Anterior cingulate cortex (tissue), 58 donors: ENCODE data around the gene HACD2.
"Not testable (repeated sequence)": the region's sequence is repeated elsewhere in the genome, so short reads cannot be mapped to it uniquely, and the experiment has no call there.

ENCODE experiments used
- DNase-seq, 58 donors: peaks; one replicate each; lab custom pipeline; 2025; lab: John Stamatoyannopoulos, UW

Gene HACD2

DNA sequence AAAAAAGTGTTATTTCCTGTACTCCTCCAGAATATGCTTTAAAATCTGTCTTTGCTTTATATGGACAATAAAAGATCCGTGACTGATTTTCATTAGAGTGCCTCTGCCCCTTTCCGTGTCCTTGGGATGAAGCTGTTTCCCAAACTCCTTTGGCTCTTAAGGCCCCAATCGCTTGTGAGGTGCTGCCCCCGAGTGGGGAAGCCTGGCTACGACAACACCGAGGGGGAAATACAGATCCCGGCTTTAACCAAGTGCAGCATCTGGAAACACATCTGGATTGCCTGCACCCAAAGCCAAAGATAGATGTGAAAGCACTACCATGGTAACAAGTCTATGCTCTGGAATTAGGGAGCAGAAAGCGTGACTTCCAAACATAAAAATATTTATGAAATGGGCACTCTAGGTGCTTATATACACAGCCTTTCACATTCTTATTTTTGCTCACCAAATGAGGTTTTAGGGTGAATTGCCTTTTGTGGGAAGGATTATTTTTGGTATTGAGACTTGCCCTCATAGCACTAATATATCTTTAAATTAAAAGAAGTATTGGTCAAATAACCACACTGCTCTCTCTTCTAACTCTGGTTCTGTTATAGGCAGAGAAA lies 95.4 kb downstream of the HACD2 start:
- peak in 54 of 58 donors; percentile 4 to 82 (median 46) for DNase-seq

DNA sequence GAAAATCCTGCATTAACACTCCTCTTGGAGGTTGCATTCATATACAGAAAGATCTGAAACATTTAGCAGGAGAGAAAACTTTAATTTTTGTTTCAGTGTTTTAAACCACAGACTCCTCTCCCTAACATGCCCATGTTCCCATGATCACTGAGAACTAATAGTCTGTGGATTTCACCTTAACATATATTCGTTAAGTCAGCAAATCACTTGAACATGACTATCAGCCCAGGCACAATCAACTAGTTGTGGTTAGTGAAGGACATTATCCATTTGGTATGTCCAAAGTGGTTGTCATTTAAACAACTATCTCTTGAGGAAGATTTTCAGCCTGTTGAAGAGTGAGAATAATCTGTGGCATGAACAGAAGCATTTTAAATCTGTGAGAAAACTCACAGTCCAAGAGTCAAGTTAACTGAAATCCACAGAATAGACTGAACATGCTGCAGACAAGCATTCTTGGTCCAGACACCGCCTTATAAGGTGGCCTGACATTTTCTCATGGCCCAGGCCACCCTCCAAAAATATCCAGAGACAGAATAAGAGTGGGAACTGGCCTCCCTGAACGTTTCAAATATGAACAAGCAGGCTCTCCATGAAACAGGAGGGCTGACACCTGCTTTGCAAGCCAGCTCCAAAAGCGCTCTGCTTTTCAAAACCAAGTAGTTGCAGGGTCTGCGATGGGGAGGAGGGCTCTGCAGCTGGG lies 96.1 kb downstream of the HACD2 start:
- DNase-seq, result no peak

DNA sequence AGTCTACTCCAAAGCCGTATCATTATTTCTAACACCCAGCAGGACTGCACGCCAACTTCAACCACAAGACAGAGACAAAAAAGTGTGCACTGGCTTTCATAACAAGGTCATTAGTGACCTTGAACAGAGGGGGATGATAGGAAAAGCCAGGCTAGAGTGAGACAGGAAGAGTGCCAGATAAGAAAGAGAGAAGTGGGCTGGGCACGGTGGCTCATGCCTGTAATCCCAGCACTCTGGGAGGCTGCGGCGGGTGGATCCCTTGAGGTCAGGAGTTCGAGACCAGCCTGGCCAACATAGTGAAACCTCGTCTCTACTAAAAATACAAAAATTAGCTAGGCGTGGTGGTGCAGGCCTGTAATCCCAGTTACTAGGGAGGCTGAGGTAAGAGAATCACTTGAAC lies 97.8 kb downstream of the HACD2 start:
- DNase-seq, result not testable (repeated sequence)

DNA sequence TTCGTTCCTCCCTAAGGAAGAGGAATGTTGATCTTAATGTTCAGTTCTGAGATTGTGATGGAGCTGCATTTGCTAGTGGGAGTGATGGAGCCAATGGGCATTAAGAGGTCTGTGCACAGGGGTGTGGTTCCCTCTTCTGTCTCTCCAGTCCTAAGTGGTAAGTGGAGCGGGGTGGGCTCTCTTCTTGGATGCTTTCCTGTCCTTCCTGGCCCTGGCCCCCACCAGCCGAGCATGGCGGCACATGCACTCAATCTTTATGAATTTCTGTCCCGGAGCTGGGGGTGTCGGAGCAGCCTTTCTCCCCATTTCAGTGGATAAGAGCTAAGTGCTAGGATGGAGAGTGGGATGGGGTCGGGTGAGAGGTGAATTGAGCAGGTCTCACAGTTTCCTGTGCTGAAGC lies 98.4 kb downstream of the HACD2 start:
- no peak for DNase-seq

DNA sequence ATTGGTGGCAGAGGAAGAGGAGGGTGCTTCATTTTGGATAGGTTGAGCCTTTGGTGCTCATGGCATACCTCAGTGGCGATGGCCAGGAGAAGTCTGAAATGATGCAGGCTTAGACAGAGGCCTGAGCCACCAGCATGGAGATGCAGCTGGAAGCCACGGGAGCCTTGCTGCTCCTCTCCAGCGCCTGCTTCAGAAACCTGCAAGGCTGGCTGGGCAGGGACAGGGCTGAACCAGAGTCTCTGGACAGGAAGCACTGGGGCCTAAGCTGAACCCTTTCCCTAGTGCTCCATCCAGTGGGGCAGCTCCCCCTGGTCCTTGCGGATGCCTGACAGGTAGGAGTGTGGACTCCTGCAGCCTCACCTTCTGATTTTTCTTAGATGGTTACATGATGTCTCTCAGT lies 99.3 kb downstream of the HACD2 start:
- DNase-seq, result no peak

DNA sequence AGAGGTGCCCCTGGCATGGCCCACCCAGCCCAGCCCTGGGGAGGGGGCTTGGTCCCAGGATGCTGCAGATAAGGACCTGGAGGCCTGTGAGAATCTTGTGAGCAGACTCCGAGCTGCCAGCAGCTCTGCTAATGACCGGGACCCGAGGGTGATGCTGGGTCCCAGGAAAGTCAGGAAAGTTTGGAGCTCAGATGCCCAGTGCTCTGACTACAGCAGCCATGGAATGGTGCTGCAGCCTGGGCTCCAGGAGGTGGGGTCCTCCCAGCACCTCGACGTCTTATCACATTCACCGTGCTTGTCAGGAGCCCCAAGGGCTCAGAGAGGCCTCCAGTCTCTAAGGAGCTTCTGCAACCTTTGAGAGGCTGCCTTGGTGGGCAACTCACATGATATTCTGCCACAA lies 101.7 kb downstream of the HACD2 start:
- DNase-seq, result no peak

DNA sequence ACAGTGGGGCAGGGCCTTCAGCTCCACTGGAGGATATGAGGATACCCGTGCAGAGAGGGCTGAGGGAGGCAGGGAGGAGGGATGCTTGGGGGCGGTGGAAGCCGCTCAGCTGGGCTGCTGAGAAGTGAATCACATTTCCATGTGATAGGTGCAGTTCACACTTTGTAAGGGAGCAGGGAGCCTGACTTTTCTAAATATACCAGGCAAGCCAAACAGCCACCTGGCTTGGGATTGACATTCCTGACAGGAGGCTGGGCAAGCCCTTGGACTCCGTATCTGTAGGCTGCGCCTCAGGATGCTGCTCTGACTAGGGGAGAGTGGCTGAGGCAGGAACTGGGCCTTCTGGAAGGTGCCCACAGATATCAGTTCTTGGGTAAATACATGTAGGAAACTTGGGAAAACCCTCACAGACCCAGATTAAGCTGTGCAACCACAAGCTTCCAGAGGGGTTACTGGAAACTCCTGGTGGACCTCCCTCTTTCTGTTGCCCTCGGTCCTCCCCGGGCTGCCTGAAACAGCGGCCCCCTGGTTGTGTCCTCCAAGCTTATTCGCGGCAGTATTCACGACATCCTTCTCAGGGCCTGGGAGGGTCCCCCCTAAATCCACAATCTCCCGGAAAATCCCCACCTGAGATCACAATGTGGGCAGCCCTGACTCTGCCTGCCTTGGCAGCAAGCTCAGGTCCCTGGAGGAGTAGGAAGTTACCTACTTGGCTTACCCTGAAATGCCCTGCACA lies 103.0 kb downstream of the HACD2 start:
- DNase-seq, result peak in 8 of 58 donors; percentile 2 to 50 (median 6)

DNA sequence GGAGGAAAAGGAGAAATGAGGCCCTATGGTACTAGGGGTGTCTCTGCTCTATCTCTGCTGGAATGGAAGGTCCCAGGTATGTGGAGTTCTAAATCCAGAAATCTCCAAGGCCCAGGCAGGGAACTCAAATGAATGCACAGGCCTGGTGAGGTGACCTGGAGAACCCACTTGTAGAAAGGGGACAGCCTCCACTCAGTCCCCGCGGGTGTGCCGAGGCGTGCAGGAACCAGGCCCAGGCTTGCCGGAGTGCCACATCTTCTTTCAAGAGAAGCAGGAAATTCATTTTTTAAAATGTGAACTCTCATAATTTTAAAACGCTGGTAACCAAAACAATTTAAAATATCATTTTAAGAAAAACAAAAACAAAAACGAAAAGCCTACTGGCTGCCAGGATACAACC lies 103.8 kb downstream of the HACD2 start:
- DNase-seq, result no peak

DNA sequence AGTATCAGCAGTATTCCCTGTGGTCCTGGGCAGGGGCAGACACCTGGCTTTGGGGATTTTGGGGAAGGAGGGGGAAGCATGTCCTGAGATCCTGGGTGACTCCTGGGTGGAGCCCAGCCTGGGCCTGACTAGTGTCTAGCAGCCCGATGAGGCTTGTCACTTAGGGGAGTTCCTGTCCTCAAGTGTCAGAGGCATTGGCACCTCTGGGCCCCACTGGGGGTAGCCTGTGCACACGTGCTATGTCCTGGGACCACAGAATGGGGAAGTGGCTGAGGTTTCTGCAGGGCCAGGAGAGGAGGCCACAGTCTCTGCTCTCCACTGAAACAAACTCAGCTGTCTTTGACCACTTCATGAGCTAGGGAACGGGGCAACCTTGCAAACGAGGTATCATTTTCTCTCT lies 104.4 kb downstream of the HACD2 start:
- no peak for DNase-seq

DNA sequence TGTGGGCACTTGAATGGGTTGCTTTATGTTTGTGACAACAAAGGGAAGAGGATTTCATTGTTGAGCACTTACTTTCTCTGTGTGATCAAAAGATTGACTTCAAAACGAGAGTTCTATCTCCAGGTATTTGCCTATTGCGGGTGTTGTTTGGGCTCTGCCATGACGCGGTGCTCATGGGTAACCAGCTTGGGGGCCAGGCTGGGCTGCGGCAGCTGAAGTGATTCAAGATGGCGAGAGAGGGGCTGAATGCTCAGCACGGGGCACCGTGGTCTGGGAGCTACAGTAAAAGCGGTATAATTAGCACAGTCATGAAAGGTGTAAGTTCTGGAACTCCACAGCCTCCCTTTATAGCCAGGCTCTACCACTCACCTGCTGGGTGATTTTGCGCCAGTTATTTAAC lies 105.0 kb downstream of the HACD2 start:
- no peak for DNase-seq

DNA sequence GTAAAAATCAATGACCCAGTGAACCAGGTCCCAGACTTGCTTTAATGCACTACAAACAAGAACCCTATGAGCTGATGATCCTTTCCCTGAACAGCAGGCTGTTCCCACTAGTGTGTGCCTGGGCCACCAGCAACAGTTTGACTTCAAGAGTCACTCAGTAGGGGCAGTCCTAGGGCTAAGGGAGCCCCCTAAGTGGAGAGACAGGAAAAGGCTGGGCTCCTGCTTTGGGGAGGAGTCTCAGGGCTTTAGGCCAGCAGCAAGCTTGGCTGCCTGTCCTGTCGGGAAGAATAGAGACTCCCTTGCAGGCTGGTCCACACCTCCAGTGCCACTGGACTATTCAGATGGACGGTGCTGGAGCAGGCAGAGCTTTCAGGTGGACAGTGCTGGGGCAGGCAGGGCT lies 106.5 kb downstream of the HACD2 start:
- DNase-seq, result no peak

DNA sequence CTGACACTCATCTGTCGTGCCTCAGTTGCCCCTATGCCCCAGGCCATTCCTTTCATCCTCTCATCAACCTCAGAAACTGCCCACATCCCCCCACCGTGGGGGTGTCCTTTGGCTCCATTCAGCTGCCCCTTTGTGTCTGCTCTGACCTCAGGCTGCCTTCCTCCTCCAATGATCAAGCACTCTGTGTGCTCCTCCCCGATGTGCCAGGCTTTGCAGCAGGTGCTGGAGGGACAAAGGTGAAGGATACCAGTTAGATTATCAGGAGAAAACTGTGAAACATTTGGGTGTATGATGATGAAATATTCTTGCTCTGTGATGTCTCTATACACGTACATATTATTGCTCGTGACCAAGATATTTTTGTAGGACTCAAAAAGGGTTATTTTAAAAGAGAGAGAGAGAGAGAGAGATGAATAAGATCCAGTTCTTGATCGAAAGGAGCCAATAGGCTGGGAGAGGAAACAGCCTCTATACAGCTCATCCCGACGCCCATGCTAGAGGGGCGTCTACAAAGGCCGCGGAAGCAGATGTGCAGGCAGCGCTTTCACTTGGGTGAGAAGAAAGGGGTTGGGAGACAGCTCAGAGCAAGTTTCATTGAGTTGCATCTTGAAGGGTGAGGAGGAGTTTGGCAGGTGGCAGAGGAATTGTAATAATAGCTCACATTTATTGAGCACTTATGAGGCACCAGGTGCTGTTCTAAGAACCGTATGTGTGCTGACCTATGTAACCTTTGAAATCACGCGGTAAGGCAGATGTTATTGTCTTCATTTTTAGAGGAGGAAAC lies 107.7 kb downstream of the HACD2 start:
- peak in 1 of 58 donors; percentile 35 for DNase-seq

DNA sequence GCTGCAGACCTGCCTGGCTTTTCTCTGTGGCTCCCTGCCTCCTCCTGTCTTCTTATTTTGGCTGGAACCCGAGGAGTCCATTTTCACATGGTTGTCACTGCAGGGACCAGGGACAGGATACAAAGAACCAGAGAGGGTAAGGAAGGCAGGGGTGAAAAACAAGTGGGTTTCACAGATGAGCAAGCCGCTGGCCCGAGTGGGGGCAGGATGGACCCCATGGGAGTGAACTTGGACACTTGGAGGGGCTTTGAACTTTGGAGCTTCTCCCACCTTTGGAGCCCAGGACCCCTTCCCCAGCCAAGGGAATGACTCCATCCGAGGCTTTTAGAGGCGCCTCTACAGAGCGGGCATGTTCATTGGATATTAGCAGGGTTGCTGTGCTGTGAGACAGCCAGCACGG lies 109.1 kb downstream of the HACD2 start:
- no peak for DNase-seq

DNA sequence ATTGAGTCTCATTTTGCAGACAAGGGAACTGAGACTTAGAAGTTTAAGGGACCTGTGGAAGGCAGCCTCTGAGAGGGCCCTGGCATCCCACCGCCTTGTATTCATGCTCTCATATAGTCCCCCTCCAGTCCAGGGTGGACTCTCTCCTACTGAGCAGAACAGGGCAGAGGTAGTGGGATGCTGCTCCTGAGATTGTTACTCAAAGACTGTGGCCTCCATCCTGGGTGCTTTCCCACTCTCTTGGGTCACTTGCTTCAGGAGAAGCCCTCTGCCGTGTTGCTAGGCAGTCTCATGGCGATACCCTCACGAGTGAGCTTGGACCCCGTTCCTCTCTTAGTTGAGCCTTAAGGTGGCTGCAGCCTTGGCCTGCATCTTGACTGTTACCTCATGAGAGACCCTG lies 113.7 kb downstream of the HACD2 start:
- DNase-seq, result no peak

DNA sequence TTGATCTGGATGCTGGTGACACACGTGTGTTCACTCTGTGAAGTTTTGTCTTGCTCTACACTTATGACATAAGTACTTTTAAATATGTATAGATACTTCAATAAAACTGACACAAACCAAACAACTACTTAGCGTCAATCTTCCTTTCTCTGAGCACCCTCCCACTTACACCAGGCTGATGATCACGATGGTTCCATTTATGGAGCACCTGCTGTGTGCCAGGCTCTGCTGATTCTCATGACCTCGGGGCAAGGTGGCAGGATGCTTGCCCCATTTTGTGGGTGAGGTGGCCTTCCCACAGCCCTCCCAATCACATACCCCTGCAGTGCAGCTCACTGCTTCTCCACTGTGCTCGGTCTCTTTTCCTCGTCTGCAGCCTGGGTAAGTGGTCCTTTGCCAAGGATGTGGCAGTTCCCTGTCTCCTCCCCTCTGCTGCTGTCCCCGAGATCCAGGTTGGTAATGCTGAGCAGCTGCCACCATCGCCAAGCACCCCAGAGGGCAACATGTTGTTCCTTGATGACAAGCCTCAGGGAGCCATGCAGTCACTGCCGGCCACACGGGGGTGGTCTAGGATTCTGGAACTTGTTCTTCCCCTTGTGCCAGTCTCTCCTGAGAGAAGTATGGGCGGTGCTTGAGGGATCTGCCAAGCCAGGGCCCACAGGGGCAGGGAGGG lies 115.4 kb downstream of the HACD2 start:
- no peak for DNase-seq

DNA sequence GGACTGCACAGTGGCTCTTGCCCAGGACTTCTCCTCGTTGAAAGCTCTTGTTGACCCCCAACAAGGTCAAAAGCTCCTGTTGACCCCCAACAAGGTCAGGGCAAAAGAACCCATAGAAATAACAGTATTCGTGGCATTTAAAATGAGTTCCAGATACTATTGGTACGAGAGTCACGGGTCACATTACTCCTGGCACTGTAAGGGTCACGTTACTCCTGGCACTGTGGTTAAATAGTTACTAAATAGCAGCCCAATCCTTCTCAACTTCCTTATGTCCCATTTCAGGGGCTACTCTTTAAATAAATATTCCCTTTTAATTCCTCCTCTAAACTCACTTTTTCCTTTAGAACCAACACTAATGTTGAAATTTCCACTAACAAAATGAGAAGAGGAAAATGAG lies 117.8 kb downstream of the HACD2 start:
- DNase-seq, result no peak

DNA sequence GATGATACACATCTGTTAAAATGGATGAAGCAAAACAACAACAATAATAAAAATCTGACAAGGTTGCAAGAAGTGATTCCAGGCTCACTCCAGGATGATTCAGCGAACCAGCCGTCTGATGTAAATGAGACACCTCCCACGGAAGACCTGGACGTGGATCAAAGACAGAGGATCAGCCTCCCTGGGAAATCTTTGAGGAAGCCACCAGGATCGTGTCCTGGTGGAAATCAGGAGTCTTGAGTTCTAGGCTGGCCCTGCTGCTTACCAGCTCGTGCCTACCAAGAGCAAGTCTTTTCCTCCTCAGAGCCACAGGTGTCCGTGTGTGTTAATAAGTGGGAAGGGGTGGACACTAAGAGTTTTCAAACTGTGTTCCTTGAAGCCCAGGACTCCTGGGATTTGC lies 120.6 kb downstream of the HACD2 start:
- no peak for DNase-seq

DNA sequence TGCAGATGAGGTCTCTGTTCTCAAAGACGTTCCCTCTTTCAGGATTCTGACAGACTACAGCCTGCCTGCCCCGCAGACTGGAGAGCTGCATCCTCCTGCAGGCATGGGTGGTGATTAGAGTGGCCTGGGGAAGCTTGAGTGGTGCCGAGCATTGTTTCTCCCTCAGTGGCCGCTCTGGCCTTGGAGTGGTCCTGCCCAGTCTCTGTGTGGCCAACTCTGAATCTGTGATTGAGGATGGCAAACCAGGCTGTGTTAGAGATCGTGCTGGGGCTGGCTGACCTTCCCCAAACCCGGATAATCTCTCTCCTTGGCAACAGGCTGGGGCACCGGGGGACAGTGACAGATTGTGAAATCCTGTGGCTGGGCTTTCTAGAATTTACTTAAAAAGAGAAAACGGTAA lies 125.0 kb downstream of the HACD2 start:
- DNase-seq, result no peak

DNA sequence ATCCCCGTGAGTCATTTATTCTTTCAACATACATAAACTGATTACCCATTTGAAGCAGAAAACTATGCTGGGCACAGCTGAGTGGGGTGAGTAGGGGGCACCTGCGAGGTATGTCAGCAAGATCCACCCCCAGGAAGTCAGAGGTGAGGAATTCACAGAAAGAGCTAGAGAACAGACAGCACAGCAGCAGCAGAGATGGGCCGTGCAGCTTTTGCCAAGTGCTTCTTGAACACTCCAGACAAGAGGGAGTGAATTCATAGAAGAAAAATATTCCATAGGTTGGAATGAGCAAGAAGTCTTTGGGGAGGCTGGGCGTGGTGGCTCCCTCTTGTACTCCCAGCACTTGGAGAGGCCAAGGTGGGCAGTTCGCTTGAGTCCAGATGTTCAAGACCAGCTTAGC lies 126.6 kb downstream of the HACD2 start:
- DNase-seq, result no peak

DNA sequence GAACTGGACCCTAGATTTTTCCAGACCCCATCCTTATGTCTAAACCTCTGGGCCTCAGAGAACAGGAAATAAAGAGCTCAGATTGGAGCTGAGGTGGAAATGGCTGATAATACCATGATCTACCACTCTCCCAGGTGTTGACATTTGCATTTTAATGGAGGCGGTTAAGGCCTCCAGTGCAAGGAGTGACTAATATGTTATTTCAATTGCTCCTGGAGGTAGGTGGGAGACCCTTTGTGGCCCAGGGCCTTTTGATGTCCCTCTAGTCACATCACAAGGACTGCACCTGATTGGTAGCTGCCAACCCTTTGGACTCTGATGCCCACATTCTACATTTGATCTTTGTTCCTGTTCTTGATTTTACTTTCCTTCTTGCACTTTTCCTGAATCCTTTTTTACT lies 127.0 kb downstream of the HACD2 start:
- DNase-seq, result no peak

DNA sequence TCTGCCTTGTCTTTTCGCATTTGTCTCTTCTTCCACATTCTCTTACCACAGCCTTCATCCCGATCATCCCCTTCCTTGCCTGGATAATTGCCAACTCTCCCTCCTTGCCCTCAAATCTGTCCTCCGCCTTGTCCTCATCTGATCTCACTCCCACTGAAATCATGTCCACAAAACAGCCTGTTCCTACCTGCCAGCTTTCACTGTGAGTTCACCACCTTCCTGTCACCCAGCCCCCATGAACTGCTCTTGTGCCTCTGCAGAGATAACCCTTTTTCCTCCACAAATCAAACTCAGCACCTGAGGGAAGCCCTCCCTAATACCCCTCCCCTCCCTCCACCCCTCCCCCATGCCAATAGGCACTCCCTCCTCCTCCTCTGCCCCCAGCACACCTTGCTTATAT lies 131.2 kb downstream of the HACD2 start:
- DNase-seq, result no peak
